HEK293T (cell line): ENCODE results near the gene MAPK9.

Source experiments
- CTCF ChIA-PET: fragments of 350-600 bp; formaldehyde crosslinking; extraction: SDS; loops from one replicate; lab custom pipeline; 2021; ENCODE audit warnings: antibody characterized with exemption, inconsistent platforms; lab: Yijun Ruan, JAX
- POLR2A ChIA-PET: fragments of 350-600 bp; formaldehyde crosslinking; extraction: SDS; loops from one replicate; lab custom pipeline; 2020; ENCODE audit warnings: antibody characterized with exemption, inconsistent platforms; lab: Yijun Ruan, JAX
- DNase-seq: peaks from one replicate; pipeline ENCODE4 v3.0.0; 2012; ENCODE audit warnings: mixed read lengths; ENCODE audit errors: extremely low spot score
- ARNT ChIP-seq: fragments of 450-650 bp; IDR thresholded peaks from 2 replicates; pipeline ENCODE4 v1.6.1; 2017; ENCODE audit warnings: mild to moderate bottlenecking
- BHLHE40 ChIP-seq: fragments of 450-650 bp; IDR thresholded peaks from 2 replicates; pipeline ENCODE4 v1.6.1; 2016; ENCODE audit warnings: mild to moderate bottlenecking, moderate library complexity, borderline replicate concordance
- CTBP1 ChIP-seq: fragments of 450-650 bp; IDR thresholded peaks from 2 replicates; pipeline ENCODE4 v1.6.1; 2016; ENCODE audit warnings: borderline replicate concordance
- ELF4 ChIP-seq: fragments of 450-650 bp; IDR thresholded peaks from 2 replicates; pipeline ENCODE4 v1.6.1; 2017; ENCODE audit warnings: antibody characterized with exemption
- FOXA1 ChIP-seq: fragments of 450-650 bp; IDR thresholded peaks from 2 replicates; pipeline ENCODE4 v1.6.1; 2016; ENCODE audit warnings: mild to moderate bottlenecking
- FOXK2 ChIP-seq: fragments of 450-650 bp; IDR thresholded peaks from 2 replicates; pipeline ENCODE4 v1.6.1; 2016; ENCODE audit warnings: mild to moderate bottlenecking
- FOXM1 ChIP-seq: fragments of 450-650 bp; IDR thresholded peaks from 2 replicates; pipeline ENCODE4 v1.6.1; 2017; ENCODE audit warnings: mild to moderate bottlenecking, borderline replicate concordance
- HDGF ChIP-seq: fragments of 450-650 bp; IDR thresholded peaks from 2 replicates; pipeline ENCODE4 v1.6.1; 2017; ENCODE audit warnings: antibody characterized with exemption, borderline replicate concordance
- L3MBTL2 ChIP-seq: fragments of 450-650 bp; conservative IDR thresholded peaks from 2 replicates; pipeline ENCODE4 v1.6.1; 2016; ENCODE audit warnings: mild to moderate bottlenecking
- LEF1 ChIP-seq: fragments of 450-650 bp; IDR thresholded peaks from 2 replicates; pipeline ENCODE4 v1.6.1; 2017; ENCODE audit warnings: mild to moderate bottlenecking, borderline replicate concordance
- NFRKB ChIP-seq: fragments of 450-650 bp; IDR thresholded peaks from 2 replicates; pipeline ENCODE4 v1.6.1; 2016; ENCODE audit warnings: mild to moderate bottlenecking, moderate library complexity
- SP1 ChIP-seq: fragments of 450-650 bp; IDR thresholded peaks from 2 replicates; pipeline ENCODE4 v1.6.1; 2017
- SUZ12 ChIP-seq: fragments of 450-650 bp; IDR thresholded peaks from 2 replicates; pipeline ENCODE4 v1.6.1; 2016; ENCODE audit warnings: mild to moderate bottlenecking
- TARDBP ChIP-seq: fragments of 450-650 bp; IDR thresholded peaks from 2 replicates; pipeline ENCODE4 v1.6.1; 2016
- ZNF384 ChIP-seq: fragments of 450-650 bp; IDR thresholded peaks from 2 replicates; pipeline ENCODE4 v1.6.1; 2016
- TF ChIP-seq, protein P1 (sequence below): fragments of 450-650 bp; IDR thresholded peaks from 2 replicates; pipeline ENCODE4 v1.6.1; 2016

MAPK9 gene

DNA sequence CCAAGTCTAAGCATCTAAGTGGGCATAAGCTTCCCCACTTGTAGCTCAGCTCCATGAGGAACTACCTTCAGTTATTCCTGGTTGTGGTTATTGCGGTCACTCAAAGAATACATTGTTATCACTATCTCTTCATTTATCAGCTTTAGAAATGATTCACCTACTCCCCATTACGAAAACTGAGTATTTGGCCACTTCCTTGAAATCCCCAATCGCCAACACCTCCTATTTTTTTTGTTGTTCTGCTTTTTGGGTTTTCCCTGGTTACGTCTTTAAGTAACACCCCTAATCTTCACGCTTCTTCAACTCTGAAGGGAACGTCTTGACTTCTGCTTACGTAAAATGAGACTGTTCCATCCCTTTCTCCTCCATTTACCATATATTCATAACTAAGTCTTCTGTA lies 20.7 kb downstream of the MAPK9 start:
- ChIA-PET CTCF (no interaction called here), POLR2A (no interaction called here)
- TF ChIP-seq L3MBTL2 (no peak), FOXK2 (no peak), FOXA1 (no peak), NFRKB (no peak), LEF1 (no peak), SP1 (no peak), CTBP1 (no peak), ARNT (no peak)
- TF ChIP-seq, protein P1, sequence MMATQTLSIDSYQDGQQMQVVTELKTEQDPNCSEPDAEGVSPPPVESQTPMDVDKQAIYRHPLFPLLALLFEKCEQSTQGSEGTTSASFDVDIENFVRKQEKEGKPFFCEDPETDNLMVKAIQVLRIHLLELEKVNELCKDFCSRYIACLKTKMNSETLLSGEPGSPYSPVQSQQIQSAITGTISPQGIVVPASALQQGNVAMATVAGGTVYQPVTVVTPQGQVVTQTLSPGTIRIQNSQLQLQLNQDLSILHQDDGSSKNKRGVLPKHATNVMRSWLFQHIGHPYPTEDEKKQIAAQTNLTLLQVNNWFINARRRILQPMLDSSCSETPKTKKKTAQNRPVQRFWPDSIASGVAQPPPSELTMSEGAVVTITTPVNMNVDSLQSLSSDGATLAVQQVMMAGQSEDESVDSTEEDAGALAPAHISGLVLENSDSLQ: no peak
- DNase-seq: no peak

DNA sequence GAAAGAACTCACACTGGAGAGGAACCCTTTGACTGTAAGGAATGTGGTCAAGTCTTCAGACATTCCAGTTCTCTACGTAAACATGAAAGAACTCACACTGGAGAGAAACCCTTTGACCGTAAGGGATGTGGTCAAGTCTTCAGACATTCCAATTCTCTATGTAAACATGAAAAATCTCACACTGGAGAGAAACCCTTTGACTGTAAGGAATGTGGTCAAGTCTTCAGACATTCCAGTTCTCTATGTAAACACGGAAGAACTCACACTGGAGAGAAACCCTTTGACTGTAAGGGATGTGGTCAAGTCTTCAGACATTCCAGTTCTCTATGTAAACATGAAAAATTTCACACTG lies 32.6 kb downstream of the MAPK9 start:
- TF ChIP-seq CTBP1: no peak
- no peak for TF ChIP-seq BHLHE40
- no peak for TF ChIP-seq ARNT
- no peak for TF ChIP-seq FOXA1
- no peak for TF ChIP-seq ELF4
- no peak for TF ChIP-seq HDGF
- no peak for TF ChIP-seq FOXM1
- DNase-seq: no peak
- ChIA-PET POLR2A (no interaction called here), CTCF (no interaction called here)

DNA sequence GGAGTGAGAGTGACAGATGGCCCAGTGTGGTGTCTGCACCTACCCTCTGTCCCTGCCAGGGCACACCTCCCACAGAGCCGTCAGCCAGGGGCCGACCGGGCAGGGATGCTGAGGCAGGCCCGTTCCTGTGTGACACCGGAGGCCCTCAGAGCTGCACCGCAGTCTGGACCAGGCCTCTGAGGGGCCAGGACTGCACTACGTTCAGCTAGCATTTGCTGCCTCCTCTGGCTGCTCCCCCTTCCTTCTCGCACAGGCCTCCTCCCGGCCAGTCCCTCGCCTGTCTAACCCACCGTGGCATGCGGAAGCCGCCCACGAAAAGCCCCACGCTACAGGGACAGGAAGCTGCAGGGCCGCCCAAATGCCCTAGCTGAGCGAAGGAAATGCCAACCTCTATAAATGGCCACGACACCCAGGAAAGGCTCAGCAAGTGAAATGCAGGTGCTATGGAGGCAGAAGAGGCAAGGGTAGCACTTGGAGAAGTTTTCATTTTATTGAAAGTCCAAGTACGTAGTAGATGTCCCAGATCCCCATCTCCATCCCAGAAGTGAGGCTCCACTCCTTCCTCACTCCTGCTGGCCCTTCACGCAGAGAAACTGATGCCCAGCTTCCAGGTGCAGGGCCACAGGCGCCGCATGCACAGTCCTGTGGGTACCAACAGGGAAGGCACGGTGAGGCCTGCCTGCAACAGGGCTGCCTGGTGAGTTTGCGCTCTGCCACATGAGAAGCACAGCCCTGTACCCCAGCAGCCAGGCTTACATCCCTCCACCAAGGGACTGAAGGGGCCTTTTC lies 38.7 kb downstream of the MAPK9 start:
- ChIA-PET POLR2A (no interaction called here), CTCF (no interaction called here)
- DNase-seq: peak; percentile 21
- TF ChIP-seq FOXM1 (no peak), SP1 (no peak), ZNF384 (no peak), FOXA1 (no peak), ELF4 (no peak), L3MBTL2 (no peak), HDGF (no peak), ARNT (no peak), SUZ12 (no peak), CTBP1 (no peak), FOXK2 (no peak), BHLHE40 (no peak), LEF1 (no peak), NFRKB (no peak), TARDBP (no peak)
- TF ChIP-seq, protein P1: no peak

DNA sequence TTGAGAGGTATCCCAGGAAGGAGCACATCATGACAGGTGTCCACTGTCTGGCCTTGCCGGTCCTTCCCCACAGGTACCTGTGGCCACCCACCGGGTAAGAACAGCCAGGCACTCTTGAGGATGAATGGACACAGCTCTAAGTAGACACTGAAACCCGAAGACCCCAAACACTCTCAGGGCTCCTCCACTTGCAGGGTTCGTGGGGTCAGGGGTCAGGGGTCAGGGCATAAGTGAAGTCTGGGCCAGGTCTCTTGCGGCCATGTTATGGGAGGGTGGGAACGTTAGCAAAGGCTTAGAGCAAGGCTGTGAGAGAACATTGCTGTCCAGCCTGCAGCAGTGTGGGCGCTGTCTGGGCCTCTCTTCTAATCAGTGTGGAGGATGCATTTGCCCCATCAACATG lies 40.0 kb downstream of the MAPK9 start:
- CTCF ChIA-PET: no interaction called here
- no peak for TF ChIP-seq HDGF
- no peak for TF ChIP-seq FOXK2
- TF ChIP-seq BHLHE40: no peak
- no peak for TF ChIP-seq ZNF384
- no peak for TF ChIP-seq FOXA1
- no peak for TF ChIP-seq SP1
- no peak for TF ChIP-seq L3MBTL2
- TF ChIP-seq FOXM1: no peak
- TF ChIP-seq ELF4: no peak
- TF ChIP-seq CTBP1: no peak
- no peak for TF ChIP-seq NFRKB
- TF ChIP-seq, protein P1: no peak
- TF ChIP-seq LEF1: no peak
- no peak for TF ChIP-seq SUZ12
- TF ChIP-seq TARDBP: no peak
- TF ChIP-seq ARNT: no peak
- POLR2A ChIA-PET: no interaction called here
- no peak for DNase-seq

DNA sequence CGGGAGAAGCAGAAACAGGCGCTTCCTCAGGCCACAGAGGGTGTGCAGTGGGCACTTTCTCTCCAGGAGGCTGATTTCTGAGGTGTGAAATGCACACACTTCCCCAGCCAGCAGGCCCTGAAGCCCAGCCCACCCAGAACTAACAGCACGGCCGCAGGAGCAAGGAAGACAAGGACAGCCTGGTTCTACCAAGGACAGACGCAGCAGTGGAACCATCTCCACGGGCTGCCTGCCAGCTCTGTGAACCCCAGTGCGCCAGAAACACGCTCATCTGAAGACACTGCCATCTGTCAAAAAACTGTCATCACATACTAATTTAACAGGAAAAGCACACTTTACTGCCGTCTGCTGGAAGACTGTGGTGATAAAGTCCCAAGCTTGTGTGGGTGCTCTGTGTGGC lies 40.7 kb downstream of the MAPK9 start:
- no peak for DNase-seq
- POLR2A ChIA-PET: no interaction called here
- CTCF ChIA-PET: no interaction called here
- TF ChIP-seq SP1 (no peak), ZNF384 (no peak)

DNA sequence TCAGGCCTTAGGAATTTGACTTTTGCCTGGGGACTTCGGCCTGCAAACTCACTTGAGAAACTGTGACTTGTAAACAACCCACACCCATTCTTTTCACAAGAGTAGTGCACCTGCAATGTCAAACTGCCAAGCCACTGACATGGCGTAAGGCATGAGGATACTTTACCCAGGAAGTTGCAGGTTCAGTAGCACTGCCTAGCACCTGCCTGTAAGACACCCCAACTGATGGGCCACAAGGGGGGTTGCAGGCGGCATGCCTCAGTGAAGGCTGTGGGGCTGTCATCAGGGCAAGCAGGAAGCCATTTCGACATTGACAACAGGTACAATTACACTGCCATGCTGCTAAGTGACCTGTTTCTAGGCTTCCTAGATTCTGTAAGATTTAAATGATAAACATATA lies 41.6 kb downstream of the MAPK9 start:
- POLR2A ChIA-PET: no interaction called here
- DNase-seq: no peak
- TF ChIP-seq CTBP1: no peak
- CTCF ChIA-PET: no interaction called here

DNA sequence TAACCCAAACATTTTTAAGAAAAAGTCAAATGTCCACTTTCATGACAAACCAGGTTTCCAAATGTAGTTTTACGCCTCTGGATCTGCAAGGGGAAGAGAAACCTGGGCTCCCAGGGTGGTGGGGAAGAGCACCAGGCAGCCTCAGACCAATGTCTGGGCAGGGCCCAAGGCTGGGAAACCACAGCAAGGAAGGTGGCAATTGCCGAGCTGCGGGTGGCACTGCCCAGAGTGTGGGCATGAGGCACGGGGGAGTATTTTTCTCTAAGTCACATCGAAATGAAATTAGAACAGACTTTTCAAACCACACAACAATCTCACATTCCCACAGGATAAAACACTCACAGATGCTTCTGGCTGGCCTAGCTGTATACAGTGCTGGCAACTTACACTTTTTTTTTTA lies 50.3 kb downstream of the MAPK9 start:
- TF ChIP-seq TARDBP (no peak), CTBP1 (no peak), ELF4 (no peak), SP1 (no peak), SUZ12 (no peak), FOXA1 (no peak), BHLHE40 (no peak)
- CTCF ChIA-PET: no interaction called here
- no peak for DNase-seq
- POLR2A ChIA-PET: no interaction called here

DNA sequence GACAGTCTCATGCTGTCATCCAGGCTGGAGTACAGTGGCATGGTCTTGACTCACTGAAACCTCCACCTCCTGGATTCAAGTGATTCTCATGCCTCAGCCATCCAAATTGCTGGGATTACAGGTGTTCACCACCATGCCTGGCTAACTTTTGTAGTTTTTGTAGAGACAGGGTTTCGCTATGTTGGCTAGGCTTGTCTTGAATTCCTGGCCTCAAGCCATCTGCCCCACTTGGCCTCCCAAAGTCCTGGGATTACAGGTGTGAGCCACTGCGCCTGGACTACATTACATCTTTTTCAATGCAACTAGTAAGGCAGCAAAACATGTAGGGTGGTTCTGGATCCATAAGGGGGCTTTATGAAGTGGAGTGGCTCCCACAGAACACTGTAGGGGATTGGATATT lies 53.3 kb downstream of the MAPK9 start:
- POLR2A ChIA-PET: no interaction called here
- TF ChIP-seq ZNF384 (no peak), ELF4 (no peak), FOXA1 (no peak), LEF1 (no peak), HDGF (no peak), NFRKB (no peak), BHLHE40 (no peak)
- CTCF ChIA-PET: no interaction called here
- DNase-seq: no peak
